ENCODE measurements around the gene SERPINA3.

Gene SERPINA3

GRCh38 chr14:94654071-94654861, 42.1 kb downstream of the SERPINA3 start:
- H3K4me3 ChIP-seq (ENCODE audit: low read depth, low read length): no peak overlapping the region
- no peak for DNase-seq (ENCODE audit: low read depth)
- TF ChIP-seq CTCF (IDR thresholded peaks at IDR 0.05; ENCODE audit: control insufficient read depth, extremely low read depth, insufficient read depth): no peak

- no peak for TF ChIP-seq CTCF (IDR thresholded peaks at IDR 0.05; ENCODE audit: control insufficient read depth, extremely low read depth, insufficient read depth)
- DNase-seq (ENCODE audit: low read depth): peak; percentile 86
- H3K4me3 ChIP-seq (ENCODE audit: low read depth, low read length): no peak overlapping the region
Measured at GRCh38 chr14:94655169-94655710, 43.0 kb downstream of the SERPINA3 start.

- no peak for TF ChIP-seq CTCF (IDR thresholded peaks at IDR 0.05; ENCODE audit: control insufficient read depth, extremely low read depth, insufficient read depth)
- no peak overlapping the region for H3K4me3 ChIP-seq (ENCODE audit: low read depth, low read length)
- DNase-seq (ENCODE audit: low read depth): no peak
Measured at GRCh38 chr14:94656043-94656442, 43.9 kb downstream of the SERPINA3 start.

- TF ChIP-seq CTCF (IDR thresholded peaks at IDR 0.05; ENCODE audit: control insufficient read depth, extremely low read depth, insufficient read depth): no peak
- H3K4me3 ChIP-seq (ENCODE audit: low read depth, low read length): no peak overlapping the region
Measured at GRCh38 chr14:94659256-94659655, 47.1 kb downstream of the SERPINA3 start.

GRCh38 chr14:94659901-94660300, 47.7 kb downstream of the SERPINA3 start:
- no peak for DNase-seq (ENCODE audit: low read depth)
- no peak for TF ChIP-seq CTCF (IDR thresholded peaks at IDR 0.05; ENCODE audit: control insufficient read depth, extremely low read depth, insufficient read depth)
- no peak overlapping the region for H3K4me3 ChIP-seq (ENCODE audit: low read depth, low read length)

More at GRCh38 chr14:94659256-94659655, 47.1 kb downstream of the SERPINA3 start:
- DNase-seq (ENCODE audit: low read depth): no peak

- no peak for TF ChIP-seq CTCF (IDR thresholded peaks at IDR 0.05; ENCODE audit: control insufficient read depth, extremely low read depth, insufficient read depth)
- H3K4me3 ChIP-seq (ENCODE audit: low read depth, low read length): no peak overlapping the region
- DNase-seq (ENCODE audit: low read depth): no peak
Measured at GRCh38 chr14:94660306-94660946, 48.2 kb downstream of the SERPINA3 start.

Measured in LNCaP clone FGC (cell line).